HUES48 (cell line): ENCODE data around the gene UGGT1.

ENCODE experiments used
- H3K27ac ChIP-seq: one replicate; pipeline ENCODE4 v1.7.0; 2013; ENCODE audit warnings: low read depth, low read length, inconsistent platforms
- H3K27me3 ChIP-seq: 2 replicates; pipeline ENCODE4 v1.6.1; 2013; ENCODE audit warnings: mild to moderate bottlenecking, low read length; ENCODE audit not compliant: control insufficient read depth, insufficient read depth
- H3K36me3 ChIP-seq: 2 replicates; pipeline ENCODE4 v1.6.1; 2013; ENCODE audit warnings: low read length; ENCODE audit not compliant: control insufficient read depth, insufficient read depth
- H3K4me1 ChIP-seq: 2 replicates; pipeline ENCODE4 v1.6.1; 2013; ENCODE audit warnings: mild to moderate bottlenecking, low read length; ENCODE audit not compliant: control insufficient read depth, insufficient read depth
- H3K4me3 ChIP-seq: 2 replicates; pipeline ENCODE4 v1.5.1; 2013; ENCODE audit warnings: mild to moderate bottlenecking, low read depth, low read length
- H3K9ac ChIP-seq: 2 replicates; pipeline ENCODE4 v1.6.1; 2013; ENCODE audit warnings: mild to moderate bottlenecking, low read depth, low read length, moderate library complexity
- H3K9me3 ChIP-seq: 2 replicates; pipeline ENCODE4 v1.6.1; 2013; ENCODE audit warnings: low read length; ENCODE audit not compliant: control insufficient read depth, insufficient read depth

The UGGT1 gene

GRCh38 chr2:128076461-128077106 lies 14.4 kb upstream of the UGGT1 start:
- Histone ChIP-seq H3K4me1 (no peaks in the 10 kb centered on the region), H3K27ac (no peak overlapping the region), H3K27me3 (no peaks in the 10 kb centered on the region), H3K9me3 (no peaks in the 10 kb centered on the region), H3K9ac (no peak overlapping the region), H3K36me3 (no peaks in the 10 kb centered on the region), H3K4me3 (no peak overlapping the region)

GRCh38 chr2:128084757-128085156 lies 6.2 kb upstream of the UGGT1 start:
- no peaks in the 10 kb centered on the region for H3K27me3 ChIP-seq
- H3K9me3 ChIP-seq: peaks cover 6% of the 10 kb centered on the region; the same call in 1 of the 2 replicates
- no peak overlapping the region for H3K4me3 ChIP-seq
- no peaks in the 10 kb centered on the region for H3K36me3 ChIP-seq
- no peak overlapping the region for H3K9ac ChIP-seq
- no peak overlapping the region for H3K27ac ChIP-seq
- H3K4me1 ChIP-seq: no peaks in the 10 kb centered on the region

- no peak overlapping the region for H3K9ac ChIP-seq
- no peaks in the 10 kb centered on the region for H3K4me1 ChIP-seq
- no peaks in the 10 kb centered on the region for H3K36me3 ChIP-seq
- H3K27ac ChIP-seq: no peak overlapping the region
- H3K9me3 ChIP-seq: peaks cover 6% of the 10 kb centered on the region; the same call in 1 of the 2 replicates
- no peak overlapping the region for H3K4me3 ChIP-seq
- no peaks in the 10 kb centered on the region for H3K27me3 ChIP-seq
Measured at GRCh38 chr2:128086244-128086643, 4.8 kb upstream of the UGGT1 start.

- Histone ChIP-seq H3K4me1 (no peaks in the 10 kb centered on the region), H3K27ac (peak overlapping the region; percentile 76), H3K4me3 (peak overlapping the region; percentile 85)
Measured at GRCh38 chr2:128090575-128090944, 440 bp upstream of the UGGT1 start.

GRCh38 chr2:128091726-128092080 lies 703 bp downstream of the UGGT1 start:
- no peaks in the 10 kb centered on the region for H3K9me3 ChIP-seq
- H3K4me1 ChIP-seq: no peaks in the 10 kb centered on the region
- peak overlapping the region; percentile 85 for H3K4me3 ChIP-seq
- H3K27ac ChIP-seq: peak overlapping the region; percentile 76
- peak overlapping the region; percentile 47 for H3K9ac ChIP-seq
- H3K36me3 ChIP-seq: peaks cover 16% of the 10 kb centered on the region
- H3K27me3 ChIP-seq: no peaks in the 10 kb centered on the region

More at GRCh38 chr2:128090575-128090944, 440 bp upstream of the UGGT1 start:
- Histone ChIP-seq H3K36me3 (peaks cover 11% of the 10 kb centered on the region; the same call in 1 of the 2 replicates), H3K9me3 (no peaks in the 10 kb centered on the region), H3K9ac (peak overlapping the region; percentile 68), H3K27me3 (no peaks in the 10 kb centered on the region)

- no peaks in the 10 kb centered on the region for H3K27me3 ChIP-seq
- H3K9ac ChIP-seq: no peak overlapping the region
- peaks cover 22% of the 10 kb centered on the region for H3K36me3 ChIP-seq
- H3K27ac ChIP-seq: no peak overlapping the region
- no peak overlapping the region; the same call in 1 of the 2 replicates for H3K4me3 ChIP-seq
- no peaks in the 10 kb centered on the region for H3K9me3 ChIP-seq
- H3K4me1 ChIP-seq: no peaks in the 10 kb centered on the region
Measured at GRCh38 chr2:128092656-128093055, 1.7 kb downstream of the UGGT1 start.

- no peak overlapping the region for H3K9ac ChIP-seq
- no peak overlapping the region for H3K27ac ChIP-seq
- H3K27me3 ChIP-seq: no peaks in the 10 kb centered on the region
- no peaks in the 10 kb centered on the region for H3K9me3 ChIP-seq
- H3K36me3 ChIP-seq: peaks cover 31% of the 10 kb centered on the region
- no peaks in the 10 kb centered on the region for H3K4me1 ChIP-seq
- H3K4me3 ChIP-seq: no peak overlapping the region
Measured at GRCh38 chr2:128093762-128094161, 2.8 kb downstream of the UGGT1 start.

GRCh38 chr2:128095201-128095600 lies 4.2 kb downstream of the UGGT1 start:
- Histone ChIP-seq H3K36me3 (peaks cover 42% of the 10 kb centered on the region), H3K4me3 (no peak overlapping the region), H3K27ac (no peak overlapping the region), H3K9me3 (no peaks in the 10 kb centered on the region), H3K9ac (no peak overlapping the region), H3K4me1 (no peaks in the 10 kb centered on the region), H3K27me3 (no peaks in the 10 kb centered on the region)

- Histone ChIP-seq H3K27me3 (no peaks in the 10 kb centered on the region), H3K9ac (no peak overlapping the region), H3K4me3 (no peak overlapping the region), H3K9me3 (no peaks in the 10 kb centered on the region), H3K36me3 (peaks cover 61% of the 10 kb centered on the region), H3K4me1 (no peaks in the 10 kb centered on the region), H3K27ac (no peak overlapping the region)
Measured at GRCh38 chr2:128103407-128103806, 12.4 kb downstream of the UGGT1 start.

GRCh38 chr2:128105072-128105471 lies 14.1 kb downstream of the UGGT1 start:
- Histone ChIP-seq H3K9ac (no peak overlapping the region), H3K27ac (no peak overlapping the region), H3K27me3 (no peaks in the 10 kb centered on the region), H3K4me3 (no peak overlapping the region), H3K36me3 (peaks cover 62% of the 10 kb centered on the region), H3K9me3 (no peaks in the 10 kb centered on the region), H3K4me1 (no peaks in the 10 kb centered on the region)

GRCh38 chr2:128108166-128108565 lies 17.2 kb downstream of the UGGT1 start:
- H3K4me1 ChIP-seq: no peaks in the 10 kb centered on the region

More at GRCh38 chr2:128108166-128108565, 17.2 kb downstream of the UGGT1 start:
- no peaks in the 10 kb centered on the region for H3K9me3 ChIP-seq
- H3K27ac ChIP-seq: no peak overlapping the region
- peaks cover 60% of the 10 kb centered on the region for H3K36me3 ChIP-seq
- H3K4me3 ChIP-seq: no peak overlapping the region
- no peak overlapping the region for H3K9ac ChIP-seq
- no peaks in the 10 kb centered on the region for H3K27me3 ChIP-seq
